ENCODE measurements around the gene FDX1. TPM values are rescaled to one million over a fixed set of nuclear protein-coding genes. Genes with fewer than 3 reads are reported as not detected.
"Not testable (repeated sequence)": the region's sequence is repeated elsewhere in the genome, so short reads cannot be mapped to it uniquely, and the experiment has no call there.

Gene FDX1
- total RNA-seq, 2 experiments from 2014 or later, result 10.2 to 10.6 TPM

- CTCF ChIA-PET, result no interaction called here
- Mint-ChIP-seq H3K27ac (no peak overlapping the region), H3K27me3 (no peaks in the 10 kb centered on the region), H3K4me1 (ENCODE audit: low read depth) (no peaks in the 10 kb centered on the region), H3K4me3 (no peak overlapping the region), H3K36me3 (ENCODE audit: low read depth) (no peaks in the 10 kb centered on the region), H3K9me3 (no peaks in the 10 kb centered on the region)
- H3K27ac ChIP-seq (ENCODE audit: low read depth in 1 of 2, low read length in 2 of 2), result no peak overlapping the region
- DNase-seq, result no peak
- H3K4me1 ChIP-seq (ENCODE audit: insufficient read depth, low read length), result no peaks in the 10 kb centered on the region
- H3K36me3 ChIP-seq (ENCODE audit: insufficient read depth, low read length), result no peaks in the 10 kb centered on the region
- peaks cover 0 to 3% of the 10 kb centered on the region in 2 experiments for H3K9me3 ChIP-seq (ENCODE audit: control insufficient read depth in 1 of 2, insufficient read depth in 1 of 2, low read length in 2 of 2)
- intact Hi-C loops (cut with DNase I, micrococcal nuclease), result no loop called here
- H3K27me3 ChIP-seq (ENCODE audit: control insufficient read depth in 1 of 2, insufficient read depth in 2 of 2, low read length in 2 of 2), result no peaks in the 10 kb centered on the region
- ATAC-seq (ENCODE audit: poor library complexity), result no peak
- TF ChIP-seq CTCF (IDR thresholded peaks at IDR 0.05), result no peak
- H3K4me3 ChIP-seq (ENCODE audit: low read length), result no peak overlapping the region
- POLR2A ChIA-PET, result no interaction called here
Measured at GRCh38 chr11:110415081-110415480, 14.7 kb upstream of the FDX1 start.

- H3K27ac ChIP-seq (ENCODE audit: low read depth in 1 of 2, low read length in 2 of 2); POLR2A ChIA-PET; H3K27ac Mint-ChIP-seq; H3K9me3 Mint-ChIP-seq; ATAC-seq (ENCODE audit: poor library complexity); H3K4me1 Mint-ChIP-seq (ENCODE audit: low read depth); DNase-seq; H3K36me3 Mint-ChIP-seq (ENCODE audit: low read depth); H3K9me3 ChIP-seq (ENCODE audit: control insufficient read depth in 1 of 2, insufficient read depth in 1 of 2, low read length in 2 of 2); H3K4me1 ChIP-seq (ENCODE audit: insufficient read depth, low read length); H3K27me3 ChIP-seq (ENCODE audit: control insufficient read depth in 1 of 2, insufficient read depth in 2 of 2, low read length in 2 of 2); H3K36me3 ChIP-seq (ENCODE audit: insufficient read depth, low read length); H3K4me3 ChIP-seq (ENCODE audit: low read length); H3K4me3 Mint-ChIP-seq; H3K27me3 Mint-ChIP-seq; CTCF ChIA-PET: not testable (repeated sequence)
- intact Hi-C loops (cut with DNase I, micrococcal nuclease), result loop anchor here in 1 of 2 experiments (10.0 kb wide), 1 partner anchor 1183 kb away; the partner anchor contains the start of gene SIK2
Measured at GRCh38 chr11:110421658-110422057, 8.1 kb upstream of the FDX1 start.

GRCh38 chr11:110422306-110422905 is 7.3 kb upstream of the FDX1 start:
- no peak for TF ChIP-seq CTCF (IDR thresholded peaks at IDR 0.05)
- DNase-seq (no peak), ATAC-seq (ENCODE audit: poor library complexity) (no peak)
- H3K27me3 Mint-ChIP-seq, result no peaks in the 10 kb centered on the region
- intact Hi-C loops (cut with DNase I, micrococcal nuclease), result loop anchor here in 1 of 2 experiments (10.0 kb wide), 1 partner anchor 1182 kb away; the partner anchor contains the start of gene SIK2
- no peaks in the 10 kb centered on the region for H3K4me1 ChIP-seq (ENCODE audit: insufficient read depth, low read length)
- no peak overlapping the region for H3K4me3 ChIP-seq (ENCODE audit: low read length)
- ChIA-PET CTCF (no interaction called here), POLR2A (no interaction called here)
- H3K9me3 Mint-ChIP-seq, result no peaks in the 10 kb centered on the region
- no peaks in the 10 kb centered on the region for H3K27me3 ChIP-seq (ENCODE audit: control insufficient read depth in 1 of 2, insufficient read depth in 2 of 2, low read length in 2 of 2)
- no peaks in the 10 kb centered on the region for H3K4me1 Mint-ChIP-seq (ENCODE audit: low read depth)
- H3K36me3 Mint-ChIP-seq (ENCODE audit: low read depth), result no peaks in the 10 kb centered on the region
- no peaks in the 10 kb centered on the region for H3K9me3 ChIP-seq (ENCODE audit: control insufficient read depth in 1 of 2, insufficient read depth in 1 of 2, low read length in 2 of 2)
- H3K4me3 Mint-ChIP-seq, result no peak overlapping the region
- no peak overlapping the region for H3K27ac Mint-ChIP-seq
- no peaks in the 10 kb centered on the region for H3K36me3 ChIP-seq (ENCODE audit: insufficient read depth, low read length)
- H3K27ac ChIP-seq (ENCODE audit: low read depth in 1 of 2, low read length in 2 of 2), result no peak overlapping the region

Data from CD4-positive, alpha-beta T cell (primary cell).